MM.1S (cell line): ENCODE data around the gene PDE4C.

Experiments used
- DNase-seq: peaks from one replicate; pipeline ENCODE4 v3.0.0-alpha.2; 2015
- H2AFZ ChIP-seq: fragments of 300-600 bp; sonication (generic); 2 replicates; pipeline ENCODE4 v1.6.0; 2016; ENCODE audit warnings: antibody characterized with exemption, low read length
- H3F3A ChIP-seq: fragments of 300-600 bp; sonication (generic); 2 replicates; pipeline ENCODE4 v1.6.1; 2016; ENCODE audit warnings: mild to moderate bottlenecking, antibody characterized with exemption, low read length, moderate library complexity, mixed read lengths; ENCODE audit not compliant: insufficient read depth
- H3K27ac ChIP-seq: fragments of 300-600 bp; sonication (generic); 2 replicates; pipeline ENCODE4 v1.5.1; 2016; ENCODE audit warnings: mild to moderate bottlenecking, low read length
- H3K27me3 ChIP-seq: fragments of 300-600 bp; sonication (generic); replicated peaks from 2 replicates; pipeline ENCODE4 v1.6.0; 2016; ENCODE audit warnings: low read length; ENCODE audit not compliant: insufficient read depth
- H3K36me3 ChIP-seq: fragments of 300-600 bp; sonication (generic); replicated peaks from 2 replicates; pipeline ENCODE4 v1.6.1; 2016; ENCODE audit warnings: mild to moderate bottlenecking, low read length, mixed read lengths; ENCODE audit not compliant: insufficient read depth
- H3K4me1 ChIP-seq: fragments of 300-600 bp; sonication (generic); 2 replicates; pipeline ENCODE4 v1.6.1; 2016; ENCODE audit warnings: low read length, mixed read lengths
- H3K4me2 ChIP-seq: fragments of 300-600 bp; sonication (generic); 2 replicates; pipeline ENCODE4 v1.6.0; 2016; ENCODE audit warnings: low read depth, low read length
- H3K4me3 ChIP-seq: fragments of 300-600 bp; sonication (generic); 2 replicates; pipeline ENCODE4 v1.5.1; 2016; ENCODE audit warnings: low read length, mixed read lengths
- H3K79me2 ChIP-seq: fragments of 300-600 bp; sonication (generic); 2 replicates; pipeline ENCODE4 v1.6.1; 2016; ENCODE audit warnings: mixed run types, low read length, mixed read lengths
- H3K9ac ChIP-seq: fragments of 300-600 bp; sonication (generic); 2 replicates; pipeline ENCODE4 v1.6.1; 2016; ENCODE audit warnings: low read length, mixed read lengths
- H3K9me2 ChIP-seq: fragments of 300-600 bp; sonication (generic); replicated peaks from 2 replicates; pipeline ENCODE4 v1.6.1; 2016; ENCODE audit warnings: mild to moderate bottlenecking, low read length, mixed read lengths; ENCODE audit not compliant: insufficient read depth
- H3K9me3 ChIP-seq: fragments of 300-600 bp; sonication (generic); replicated peaks from 2 replicates; pipeline ENCODE4 v1.6.1; 2016; ENCODE audit warnings: mild to moderate bottlenecking, low read length, mixed read lengths; ENCODE audit not compliant: insufficient read depth
- H4K20me1 ChIP-seq: fragments of 300-600 bp; sonication (generic); 2 replicates; pipeline ENCODE4 v1.6.1; 2016; ENCODE audit warnings: mild to moderate bottlenecking, low read length, moderate library complexity, mixed read lengths; ENCODE audit not compliant: insufficient read depth
- CTCF ChIP-seq: fragments of 300-600 bp; sonication (generic); IDR thresholded peaks from 2 replicates; pipeline ENCODE4 v1.5.1; 2016; ENCODE audit warnings: antibody characterized with exemption, low read length, mixed read lengths
- EZH2 ChIP-seq: fragments of 300-600 bp; sonication (generic); optimal IDR thresholded peaks from 2 replicates; pipeline ENCODE3; 2017; ENCODE audit warnings: low read depth, mild to moderate bottlenecking, antibody characterized with exemption, low read length, mixed read lengths
- EZH2phosphoT487 ChIP-seq: fragments of 300-600 bp; sonication (generic); IDR thresholded peaks from 2 replicates; pipeline ENCODE4 v1.6.1; 2018; ENCODE audit warnings: antibody characterized with exemption, low read length

The PDE4C gene

DNA sequence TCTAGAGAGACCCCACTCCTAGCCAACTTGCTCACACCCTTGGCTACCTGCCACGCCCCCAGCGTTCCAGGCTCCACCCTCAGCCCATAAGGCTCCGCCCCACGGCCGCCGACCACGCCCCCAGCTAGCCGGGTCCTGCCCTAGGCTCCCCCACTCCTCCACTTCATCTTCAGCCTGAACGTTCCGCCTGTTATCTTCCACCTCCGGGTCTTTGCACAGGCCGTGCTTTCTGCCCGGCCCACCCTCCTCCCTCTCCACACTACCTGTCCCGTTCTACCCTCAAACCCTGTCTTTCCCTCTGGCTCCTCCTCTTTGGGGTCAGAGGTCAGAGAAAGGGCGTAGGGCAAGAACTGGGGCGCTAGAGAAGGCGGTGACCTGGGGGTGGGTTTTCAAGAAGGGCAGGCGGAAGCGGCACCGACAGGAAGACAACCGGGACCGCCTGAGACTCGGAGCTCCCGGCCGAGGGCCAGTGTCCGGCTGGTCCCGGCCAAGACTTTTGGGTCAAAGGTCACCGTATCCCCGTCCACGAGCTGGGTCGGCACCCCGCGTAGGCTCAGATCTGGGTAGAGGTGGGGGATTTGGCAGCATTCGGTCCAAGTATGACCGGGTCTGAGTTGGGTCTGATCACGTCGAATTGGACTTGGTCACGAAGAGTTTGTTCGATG lies 2.2 kb downstream of the PDE4C start:
- Histone ChIP-seq H3K36me3 (no peaks in the 10 kb centered on the region), H3F3A (no peaks in the 10 kb centered on the region), H3K4me1 (no peaks in the 10 kb centered on the region), H3K27ac (no peak overlapping the region), H3K9ac (no peak overlapping the region), H3K27me3 (peaks cover 78% of the 10 kb centered on the region), H4K20me1 (no peaks in the 10 kb centered on the region), H3K4me2 (peak overlapping the region; percentile 70), H3K9me2 (no peaks in the 10 kb centered on the region), H3K4me3 (peak overlapping the region; percentile 29), H2AFZ (0 out of 2 replicates have a peak overlapping the region, but pooled peaks have one; percentile 32), H3K79me2 (no peaks in the 10 kb centered on the region), H3K9me3 (no peaks in the 10 kb centered on the region)
- TF ChIP-seq CTCF (no peak), EZH2phosphoT487 (0 out of 2 replicates have a peak, but pooled peaks have one; percentile 51), EZH2 (no peak)
- no peak for DNase-seq

- Histone ChIP-seq H3F3A (no peaks in the 10 kb centered on the region), H3K4me2 (no peak overlapping the region), H3K4me3 (no peak overlapping the region)
Observed at GRCh38 chr19:18221815-18222725, 4.2 kb downstream of the PDE4C start.

GRCh38 chr19:18220632-18221275 lies 5.5 kb downstream of the PDE4C start:
- Histone ChIP-seq H4K20me1 (no peaks in the 10 kb centered on the region), H3K4me2 (no peak overlapping the region), H3K4me1 (no peaks in the 10 kb centered on the region), H3K4me3 (no peak overlapping the region), H3K36me3 (no peaks in the 10 kb centered on the region), H2AFZ (no peak overlapping the region), H3K27me3 (peaks cover 78% of the 10 kb centered on the region), H3K79me2 (no peaks in the 10 kb centered on the region), H3F3A (no peaks in the 10 kb centered on the region), H3K9me2 (no peaks in the 10 kb centered on the region), H3K9me3 (no peaks in the 10 kb centered on the region), H3K9ac (no peak overlapping the region), H3K27ac (no peak overlapping the region)
- TF ChIP-seq EZH2phosphoT487 (no peak), CTCF (no peak), EZH2 (no peak)
- DNase-seq: no peak

More at GRCh38 chr19:18221815-18222725, 4.2 kb downstream of the PDE4C start:
- Histone ChIP-seq H4K20me1 (no peaks in the 10 kb centered on the region), H3K9me3 (no peaks in the 10 kb centered on the region), H2AFZ (no peak overlapping the region), H3K79me2 (no peaks in the 10 kb centered on the region), H3K27me3 (peaks cover 84% of the 10 kb centered on the region), H3K9ac (no peak overlapping the region), H3K9me2 (no peaks in the 10 kb centered on the region), H3K27ac (no peak overlapping the region), H3K4me1 (no peaks in the 10 kb centered on the region), H3K36me3 (no peaks in the 10 kb centered on the region)
- TF ChIP-seq CTCF (no peak), EZH2phosphoT487 (no peak), EZH2 (no peak)
- no peak for DNase-seq
